GM18873 (cell line): ENCODE measurements around the gene MGAM2.
"Not testable (repeated sequence)": the region's sequence is repeated elsewhere in the genome, so short reads cannot be mapped to it uniquely, and the experiment has no call there.

Experiments
- ATAC-seq: cut with Tn5 transposase; IDR thresholded peaks from one replicate; pipeline ENCODE4 v1.9.1; 2021; ENCODE audit warnings: mild to moderate bottlenecking, moderate library complexity, moderate number of reproducible peaks; ENCODE audit not compliant: unreplicated experiment, low FRiP score

MGAM2 gene

GRCh38 chr7:142111499-142111898, at the start of gene MGAM2:
TSS of gene MGAM2 (plus strand) at chr7:142111718. CDS start at chr7:142116874, 5,156 bp downstream.
- ATAC-seq = no peak

GRCh38 chr7:142063551-142064442, 47.7 kb upstream of the MGAM2 start:
- no peak for ATAC-seq

- no peak for ATAC-seq
These were observed 45.0 kb upstream of the MGAM2 start for GRCh38 chr7:142066536-142066935.

- ATAC-seq = no peak
These were observed 33.8 kb upstream of the MGAM2 start for GRCh38 chr7:142077762-142078161.

GRCh38 chr7:142083605-142084004, 27.9 kb upstream of the MGAM2 start:
- ATAC-seq = no peak

GRCh38 chr7:142085428-142085827, 26.1 kb upstream of the MGAM2 start:
- ATAC-seq = no peak

GRCh38 chr7:142088022-142088714, 23.4 kb upstream of the MGAM2 start:
- ATAC-seq = no peak

GRCh38 chr7:142089035-142089434, 22.5 kb upstream of the MGAM2 start:
- no peak for ATAC-seq

- ATAC-seq = no peak
These were observed 19.6 kb upstream of the MGAM2 start for GRCh38 chr7:142091961-142092360.

GRCh38 chr7:142094861-142095260, 16.7 kb upstream of the MGAM2 start:
- ATAC-seq = no peak

- ATAC-seq = no peak
These were observed 13.9 kb upstream of the MGAM2 start for GRCh38 chr7:142097571-142097970.

GRCh38 chr7:142098004-142098403, 13.5 kb upstream of the MGAM2 start:
- no peak for ATAC-seq

GRCh38 chr7:142099347-142099746, 12.2 kb upstream of the MGAM2 start:
- not testable (repeated sequence) for ATAC-seq

GRCh38 chr7:142100634-142101033, 10.9 kb upstream of the MGAM2 start:
- ATAC-seq = no peak

- ATAC-seq = not testable (repeated sequence)
These were observed 9.7 kb upstream of the MGAM2 start for GRCh38 chr7:142101794-142102193.

- no peak for ATAC-seq
These were observed 6.7 kb upstream of the MGAM2 start for GRCh38 chr7:142104550-142105527.

- ATAC-seq = no peak
These were observed 2.6 kb upstream of the MGAM2 start for GRCh38 chr7:142108728-142109505.

GRCh38 chr7:142110098-142110497, 1.4 kb upstream of the MGAM2 start:
- no peak for ATAC-seq

GRCh38 chr7:142110638-142111037, 880 bp upstream of the MGAM2 start:
- no peak for ATAC-seq

GRCh38 chr7:142112086-142112485, 568 bp downstream of the MGAM2 start:
- no peak for ATAC-seq
